Glomerular endothelial cell (primary cell): Measurements from ENCODE around the gene MOB1B. TPM values are rescaled to one million over a fixed set of nuclear protein-coding genes. Genes with fewer than 3 reads are reported as not detected.

ENCODE experiments used
- DNase-seq: peaks from one replicate; pipeline ENCODE4 v3.0.0-alpha.2; 2011; ENCODE audit warnings: low read depth, low spot score; ENCODE audit errors: extremely low read depth
- total RNA-seq: library from RNA; depleted of rRNA; stranded (reverse); fragments of >200 nt; gene quantifications from 2 replicates; pipeline ENCODE4 v1.2.3, GENCODE V29; 2015

The MOB1B gene
- total RNA-seq, 1 donor from 2014 or later: 22.7 TPM

DNA sequence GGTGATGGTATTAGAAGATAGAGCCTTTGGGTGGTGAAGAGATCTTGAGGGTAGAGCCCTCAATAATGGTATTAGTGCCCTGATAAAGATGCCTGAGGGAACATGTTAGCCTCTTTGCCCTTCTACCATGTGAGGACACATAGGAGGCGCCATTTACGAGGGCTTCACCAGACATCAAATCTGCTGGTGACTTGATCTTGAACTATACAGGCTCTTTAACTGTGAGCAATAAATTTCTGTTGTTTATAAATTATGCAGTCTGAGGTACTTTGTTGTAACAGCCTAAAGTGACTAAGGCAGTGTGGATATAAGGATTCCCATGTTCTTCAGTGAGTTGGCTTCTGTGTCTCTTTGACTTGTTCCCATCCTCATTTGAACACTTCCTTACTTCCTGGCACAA is 11.8 kb downstream of the MOB1B start:
- DNase-seq: no peak

DNA sequence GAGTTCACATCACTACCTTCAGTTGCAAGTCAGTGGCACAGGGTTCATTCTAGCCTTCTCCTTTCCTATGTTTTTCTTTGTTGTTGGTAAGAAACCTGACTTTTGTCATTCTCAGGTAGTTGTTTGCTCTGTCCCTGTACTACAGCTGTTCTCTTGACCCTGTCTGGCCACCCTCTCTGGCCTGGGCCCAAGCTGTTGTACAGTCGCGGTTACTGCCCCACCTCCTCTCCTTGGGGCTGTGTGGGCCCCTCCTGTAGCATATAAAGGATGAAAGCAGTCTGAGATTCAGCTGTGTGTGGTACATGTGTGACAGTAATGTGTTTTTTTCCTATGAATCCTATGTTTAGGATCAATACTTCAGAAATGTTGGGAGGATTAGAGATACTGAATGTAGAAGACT is 12.5 kb downstream of the MOB1B start:
- DNase-seq: no peak

- DNase-seq: no peak
Measured at GRCh38 chr4:70915036-70915815, 13.1 kb downstream of the MOB1B start.

DNA sequence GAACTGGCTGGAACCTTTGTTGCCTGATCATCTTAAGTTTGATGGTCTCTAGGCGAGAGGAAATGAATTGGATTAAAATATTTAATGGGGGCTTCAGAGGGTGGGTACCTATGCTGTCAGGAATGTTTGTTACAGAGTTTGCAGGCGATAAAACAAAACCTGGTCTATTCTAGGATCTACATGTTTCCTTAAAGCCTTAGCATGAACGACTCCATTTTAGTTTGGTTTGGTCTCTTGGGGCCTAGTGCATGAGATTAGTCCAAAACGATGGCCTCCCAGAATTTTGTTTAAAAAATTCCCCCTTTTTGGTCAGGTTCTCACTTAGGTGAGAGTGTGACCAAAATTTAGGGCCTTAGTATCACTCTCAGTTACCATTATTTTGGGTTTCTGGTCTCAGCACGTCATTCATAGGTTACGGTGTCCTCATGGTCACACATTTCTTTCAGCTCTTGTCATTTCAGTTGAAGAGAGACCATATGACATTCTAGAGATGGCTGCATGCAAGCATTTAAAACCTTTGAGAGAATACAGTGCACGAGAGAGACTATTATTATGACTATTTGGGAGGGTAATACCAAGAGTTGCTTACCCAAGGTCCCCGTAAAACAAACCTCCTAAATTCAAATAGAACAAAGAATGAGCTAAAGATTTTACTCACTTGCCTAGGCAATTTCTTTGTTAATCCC is 13.8 kb downstream of the MOB1B start:
- no peak for DNase-seq

DNA sequence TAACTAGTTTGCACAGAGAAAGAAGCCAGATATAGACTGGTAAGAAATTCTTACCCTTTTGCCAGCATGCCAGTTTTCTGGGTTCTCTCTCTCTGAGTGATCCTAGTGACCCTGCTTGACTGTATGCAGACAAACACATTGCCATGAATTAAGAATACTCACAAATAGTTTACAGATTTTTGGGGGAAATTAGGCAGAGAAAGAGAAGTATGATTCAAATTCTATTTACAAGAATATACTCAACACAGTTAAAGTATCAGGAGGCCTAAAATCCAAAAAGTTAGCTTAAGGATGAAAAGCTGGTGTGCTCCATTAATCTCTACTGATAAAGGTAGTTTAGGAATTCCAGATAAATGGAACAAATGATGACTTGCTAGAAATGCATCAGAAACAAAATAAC is 18.4 kb downstream of the MOB1B start:
- no peak for DNase-seq

GRCh38 chr4:70925418-70925817 is 23.2 kb downstream of the MOB1B start:
- DNase-seq: no peak

- DNase-seq: no peak
Measured at GRCh38 chr4:70925899-70926635, 23.9 kb downstream of the MOB1B start.

DNA sequence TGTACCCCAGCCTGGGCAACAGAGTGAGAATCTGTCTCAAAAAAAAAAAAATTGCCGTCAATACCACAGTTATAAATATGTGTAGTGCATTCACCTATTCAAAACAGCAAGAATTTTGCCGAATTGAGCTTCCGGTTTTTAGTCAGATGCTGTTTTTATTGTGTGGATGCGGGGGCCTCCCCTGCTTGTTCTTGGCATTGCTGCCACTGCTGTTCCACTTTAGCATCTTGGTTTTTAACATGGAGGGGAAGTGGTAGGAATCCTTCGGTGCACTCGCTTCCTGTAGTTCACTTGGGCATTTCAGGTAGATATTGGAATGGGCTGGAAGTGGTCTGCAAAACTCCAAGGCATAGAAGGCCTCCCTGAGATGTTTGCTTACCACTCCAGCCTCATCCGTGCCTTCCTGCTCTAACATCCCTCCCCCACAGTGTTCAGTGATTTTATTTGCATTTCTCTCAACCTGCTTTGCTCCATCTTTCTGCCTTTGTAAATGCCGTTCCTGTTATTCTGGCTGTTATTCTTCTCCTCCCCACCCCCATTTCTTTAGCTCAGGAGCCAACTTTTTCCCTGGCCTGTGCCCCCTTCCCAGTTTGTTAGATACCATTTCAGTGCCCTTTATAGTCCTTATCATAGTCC is 25.5 kb downstream of the MOB1B start:
- no peak for DNase-seq

DNA sequence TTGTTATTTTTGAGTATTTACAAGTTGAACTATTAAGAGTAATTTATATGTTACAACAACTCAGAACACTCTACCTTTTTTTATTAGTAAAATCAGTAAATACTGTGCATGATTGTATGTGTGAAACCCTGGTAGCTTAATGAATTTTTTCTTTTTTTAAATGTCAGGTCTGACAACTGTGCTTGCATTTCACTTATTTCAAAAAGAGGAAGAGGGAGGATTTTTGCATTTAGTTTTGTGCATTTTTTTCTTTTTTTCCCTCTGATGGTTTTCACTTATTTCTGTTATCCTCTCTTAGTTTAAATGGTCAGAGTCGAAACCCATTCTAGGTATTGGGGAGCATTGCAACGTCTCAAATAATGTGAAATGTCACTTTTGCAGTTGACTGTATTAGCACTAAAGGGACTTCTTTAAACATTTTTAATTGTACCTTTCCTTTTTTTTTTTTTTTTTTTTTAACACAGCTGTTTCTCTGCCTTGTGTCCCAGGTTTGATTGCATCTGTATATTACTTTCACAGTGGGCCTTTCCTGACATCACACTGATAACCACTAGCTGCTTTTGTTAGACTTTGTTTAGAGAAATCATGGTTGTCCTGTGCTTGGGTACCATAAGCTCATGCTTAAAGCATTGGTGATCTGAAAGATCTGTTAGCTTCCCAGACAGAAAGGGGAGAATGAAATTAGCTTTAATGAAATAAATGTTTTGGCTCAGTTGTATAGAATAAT is 28.5 kb downstream of the MOB1B start:
- no peak for DNase-seq

GRCh38 chr4:70931347-70931746 is 29.2 kb downstream of the MOB1B start:
- DNase-seq: no peak

DNA sequence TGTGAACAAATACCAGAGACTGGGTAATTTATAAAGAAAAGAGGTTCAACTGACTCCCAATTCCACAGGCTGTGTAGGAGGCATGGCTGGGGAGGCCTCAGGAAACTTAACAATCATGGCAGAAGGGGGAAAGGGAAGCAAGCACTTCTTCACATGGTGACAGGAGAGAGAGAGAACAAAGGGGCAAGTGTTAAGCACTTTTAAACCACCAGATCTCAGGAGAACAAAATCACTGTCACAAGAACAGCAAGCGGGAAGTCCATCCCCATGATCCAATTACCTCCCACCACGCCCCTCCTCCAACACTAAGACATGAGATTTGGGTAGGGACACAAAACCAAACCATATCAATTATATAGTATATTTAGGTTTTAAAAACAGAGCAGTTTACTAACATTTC is 30.8 kb downstream of the MOB1B start:
- no peak for DNase-seq

DNA sequence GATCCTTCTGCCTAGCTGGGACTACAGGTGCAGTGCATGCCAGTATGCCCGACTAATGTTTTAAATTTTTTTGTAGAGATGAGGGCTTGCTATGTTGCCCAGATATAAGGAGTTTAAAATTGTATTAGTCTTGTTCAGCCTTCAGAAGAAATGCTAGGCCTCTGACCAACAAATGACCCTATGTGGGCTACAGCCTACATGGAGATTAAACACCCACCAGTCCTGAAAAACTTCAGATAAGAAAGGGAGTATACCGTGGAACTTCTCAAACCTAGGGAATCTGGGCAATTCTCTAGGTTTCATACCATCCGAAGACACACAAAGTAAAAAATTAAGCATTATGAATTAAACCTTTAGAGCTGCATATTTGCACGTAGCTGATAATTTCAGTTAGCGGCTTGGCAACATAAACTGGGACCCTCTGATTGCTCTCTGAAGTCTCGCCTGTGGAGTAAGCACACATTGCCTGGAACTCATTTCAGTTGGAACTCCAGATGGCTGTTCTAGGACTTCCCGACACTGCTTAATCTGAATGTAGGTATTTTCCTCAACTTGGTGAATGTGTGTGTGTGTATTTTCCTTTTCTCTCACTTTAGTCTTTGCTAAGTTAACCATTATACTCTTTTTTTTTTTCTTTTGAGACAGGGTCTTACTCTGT is 33.0 kb downstream of the MOB1B start:
- DNase-seq: no peak

DNA sequence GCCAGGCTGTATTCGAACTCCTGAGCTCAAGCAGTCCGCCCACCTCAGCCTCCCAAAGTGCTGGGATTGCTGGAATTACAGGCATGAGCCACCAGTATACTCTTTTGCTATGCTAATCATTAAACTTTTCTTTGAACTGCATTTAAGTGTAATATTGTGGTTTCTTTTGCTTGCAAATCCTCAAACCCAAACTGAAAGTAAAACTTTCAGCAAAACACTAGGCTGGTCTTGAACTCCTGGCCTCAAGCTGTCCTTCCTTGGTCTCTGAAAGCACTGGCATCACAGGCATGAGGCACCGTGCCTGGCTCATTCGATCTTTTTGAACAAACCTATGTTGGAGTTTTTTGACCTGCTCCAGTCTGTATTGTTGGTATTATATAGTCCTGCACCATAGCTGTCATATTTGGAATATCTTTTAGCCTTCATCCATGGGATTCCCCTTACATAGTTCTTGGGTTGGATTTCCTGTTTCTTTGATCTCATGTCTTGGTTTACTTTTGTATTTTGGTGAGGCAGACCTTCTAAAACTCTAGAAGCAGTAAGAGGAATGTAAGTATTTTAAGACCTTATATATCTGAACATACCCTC is 34.1 kb downstream of the MOB1B start:
- no peak for DNase-seq

DNA sequence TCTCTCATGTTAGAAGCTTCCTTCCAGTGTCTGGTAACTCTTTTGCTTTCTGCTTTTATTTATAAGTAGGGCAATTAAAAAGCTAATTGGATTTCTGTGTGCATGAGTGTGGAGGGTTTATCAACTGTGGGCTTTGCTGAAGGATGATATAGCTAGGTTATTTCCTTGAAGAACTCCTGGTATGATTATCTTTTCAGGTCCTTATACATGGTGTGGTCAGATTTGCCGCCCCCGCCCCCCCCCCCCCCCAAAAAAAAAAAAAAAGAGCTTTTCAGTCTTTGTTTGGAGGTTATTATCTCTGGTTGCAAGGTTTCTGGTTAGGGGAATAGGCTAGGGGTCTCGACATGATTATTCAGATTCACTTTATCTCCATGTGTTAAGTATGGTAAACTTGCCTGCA is 35.9 kb downstream of the MOB1B start:
- DNase-seq: no peak

GRCh38 chr4:70940134-70940533 is 38.0 kb downstream of the MOB1B start:
- DNase-seq: no peak

DNA sequence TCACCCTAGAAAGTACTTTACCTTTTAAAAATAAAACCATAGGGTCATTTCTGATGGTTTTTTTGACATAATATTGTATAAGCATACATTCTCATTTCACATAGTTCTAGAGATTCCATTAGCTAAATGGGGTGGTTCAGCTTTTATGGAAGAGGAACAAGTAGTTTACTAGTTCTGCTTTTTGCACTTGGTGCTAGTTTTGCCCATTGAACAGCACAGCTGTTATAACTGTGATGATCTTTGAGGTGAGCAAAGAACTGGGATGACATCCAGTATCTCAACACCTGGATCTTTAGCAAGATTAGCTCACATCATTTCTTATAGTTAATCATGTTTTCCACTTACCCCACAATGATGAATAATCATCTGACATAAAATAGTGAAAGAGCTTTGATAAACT is 40.9 kb downstream of the MOB1B start:
- DNase-seq: no peak

DNA sequence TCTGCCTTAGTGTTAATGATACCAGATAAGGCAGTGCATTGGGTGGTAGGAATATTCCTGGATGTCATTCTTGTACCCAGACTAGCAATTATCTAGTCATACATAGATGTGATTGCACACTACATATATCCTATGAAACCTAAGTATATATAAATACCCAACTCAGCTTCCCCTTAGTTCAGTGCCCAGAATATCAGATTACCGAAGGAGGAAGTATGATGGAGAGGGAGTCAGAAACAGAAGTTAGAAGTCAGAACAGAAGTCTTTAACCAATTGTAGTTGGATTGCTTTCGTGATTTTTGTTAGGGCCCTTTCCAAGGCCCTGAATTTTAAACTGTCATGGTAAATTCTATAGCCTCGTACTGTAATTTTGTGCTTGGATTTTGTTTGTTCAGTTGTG is 42.9 kb downstream of the MOB1B start:
- no peak for DNase-seq

- no peak for DNase-seq
Measured at GRCh38 chr4:70945452-70946055, 43.4 kb downstream of the MOB1B start.

DNA sequence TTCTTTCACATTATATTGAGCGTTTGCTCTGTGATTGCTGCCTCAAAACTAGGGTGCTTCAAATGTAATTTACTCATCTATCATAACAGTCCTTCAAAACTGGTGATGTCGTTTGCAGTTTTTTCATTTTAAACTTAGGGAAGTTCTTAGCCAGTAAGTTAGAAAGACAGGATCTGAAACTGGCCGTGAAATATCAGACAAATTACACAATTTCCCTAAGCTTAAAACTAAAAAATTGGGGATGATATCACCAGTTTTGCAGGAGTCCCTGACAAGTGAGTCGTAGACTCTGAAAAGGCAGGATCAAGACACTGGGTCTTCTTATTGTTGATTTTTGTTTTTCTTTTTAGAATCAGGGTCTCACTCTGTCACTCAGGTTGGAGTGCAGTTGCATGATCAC is 44.8 kb downstream of the MOB1B start:
- DNase-seq: no peak
